ENCODE results near the gene ZNF695.
"Not testable (repeated sequence)": the region's sequence is repeated elsewhere in the genome, so short reads cannot be mapped to it uniquely, and the experiment has no call there.

DNA sequence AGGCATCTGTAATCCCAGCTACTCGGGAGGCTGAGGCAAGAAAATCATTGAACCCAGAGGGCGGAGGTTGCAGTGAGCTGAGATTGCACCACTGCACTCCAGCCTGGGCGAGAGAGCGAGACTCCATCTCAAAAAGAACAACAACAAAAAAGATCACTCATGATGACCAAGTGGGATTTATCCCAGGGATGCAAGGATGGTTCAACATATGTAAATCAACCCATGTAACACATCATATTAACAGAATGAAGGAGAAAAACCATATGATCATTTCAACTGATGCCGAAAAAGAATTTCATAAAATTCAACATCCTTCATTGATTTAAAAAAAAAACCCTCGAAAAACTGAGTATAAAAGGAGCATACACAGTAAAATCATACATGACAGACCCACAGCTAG lies 3.8 kb downstream of the ZNF695 start:
- not testable (repeated sequence) for TF ChIP-seq CTCF, POLR2A (IDR thresholded peaks at IDR 0.05)
